Left lobe of liver (tissue), 2 donors: Measurements from ENCODE around the gene CRHBP. TPM values are rescaled to one million over a fixed set of nuclear protein-coding genes. Genes with fewer than 3 reads are reported as not detected.
"Not testable (repeated sequence)": the region's sequence is repeated elsewhere in the genome, so short reads cannot be mapped to it uniquely, and the experiment has no call there.

Experiments used
- ATAC-seq: fragments of 200-7000 bp; cut with Tn5 transposase; one replicate; pipeline ENCODE4 v1.9.1; 2020; ENCODE audit warnings: mild to moderate bottlenecking, moderate library complexity
- DNase-seq: peaks from one replicate; pipeline ENCODE4 v3.0.0-alpha.2; 2020; ENCODE audit warnings: low spot score
- total RNA-seq: library from RNA; stranded (reverse); gene quantifications from one replicate; pipeline ENCODE4 v1.2.1, GENCODE V29; 2021
- donor health status: DM: no; HTN: no; CAD: no; lungs with moderate emphysema.
- donor health status: DM: no; HTN: yes; CAD: no.

Gene CRHBP
- total RNA-seq, 1 donor from 2014 or later: 26.4 TPM

GRCh38 chr5:76958991-76959767, 6.3 kb downstream of the CRHBP start:
- no peak for ATAC-seq
- no peak for DNase-seq

- DNase-seq (no peak), ATAC-seq (no peak)
Observed at GRCh38 chr5:76960004-76960625, 7.3 kb downstream of the CRHBP start.

- no peak for DNase-seq
- ATAC-seq: no peak
Observed at GRCh38 chr5:76964060-76964459, 11.2 kb downstream of the CRHBP start.

GRCh38 chr5:76971511-76971910, 18.7 kb downstream of the CRHBP start:
- DNase-seq: no peak

GRCh38 chr5:76972689-76973088, 19.8 kb downstream of the CRHBP start:
- no peak for ATAC-seq
- no peak for DNase-seq

More at GRCh38 chr5:76971511-76971910, 18.7 kb downstream of the CRHBP start:
- no peak for ATAC-seq

GRCh38 chr5:76974785-76975184, 21.9 kb downstream of the CRHBP start:
- DNase-seq (no peak), ATAC-seq (no peak)

- ATAC-seq: no peak
- DNase-seq: no peak
Observed at GRCh38 chr5:76978869-76979268, 26.0 kb downstream of the CRHBP start.

GRCh38 chr5:76980518-76981144, 27.8 kb downstream of the CRHBP start:
- DNase-seq: no peak

GRCh38 chr5:76982450-76982849, 29.6 kb downstream of the CRHBP start:
- DNase-seq (no peak), ATAC-seq (no peak)

More at GRCh38 chr5:76980518-76981144, 27.8 kb downstream of the CRHBP start:
- ATAC-seq: peak; percentile 39

GRCh38 chr5:76983468-76983867, 30.6 kb downstream of the CRHBP start:
- ATAC-seq (no peak), DNase-seq (no peak)

GRCh38 chr5:76986825-76987526, 34.1 kb downstream of the CRHBP start:
- DNase-seq: no peak
- ATAC-seq: no peak

- DNase-seq (no peak), ATAC-seq (no peak)
Observed at GRCh38 chr5:76990899-76991459, 38.1 kb downstream of the CRHBP start.

GRCh38 chr5:76993436-76993835, 40.6 kb downstream of the CRHBP start:
- DNase-seq, ATAC-seq: not testable (repeated sequence)

- ATAC-seq: no peak
- DNase-seq: no peak
Observed at GRCh38 chr5:76994337-76994736, 41.5 kb downstream of the CRHBP start.

GRCh38 chr5:76998251-76998650, 45.4 kb downstream of the CRHBP start:
- not testable (repeated sequence) for ATAC-seq, DNase-seq

GRCh38 chr5:76999451-76999850, 46.6 kb downstream of the CRHBP start:
- no peak for ATAC-seq
- no peak for DNase-seq

- no peak for ATAC-seq
- no peak for DNase-seq
Observed at GRCh38 chr5:77003246-77003645, 50.4 kb downstream of the CRHBP start.

GRCh38 chr5:77006124-77006523, 53.3 kb downstream of the CRHBP start:
- ATAC-seq (no peak), DNase-seq (no peak)

- no peak for DNase-seq
- ATAC-seq: no peak
Observed at GRCh38 chr5:77008413-77008812, 55.6 kb downstream of the CRHBP start.

- no peak for ATAC-seq
- no peak for DNase-seq
Observed at GRCh38 chr5:77010243-77010642, 57.4 kb downstream of the CRHBP start.

GRCh38 chr5:77011498-77011897, 58.7 kb downstream of the CRHBP start:
- DNase-seq: no peak
- ATAC-seq: no peak
